AG08395 (cell line): ENCODE data around the gene SNCAIP.

Experiments used
- DNase-seq: peaks from one replicate; pipeline ENCODE4 v3.0.0; 2012; ENCODE audit warnings: mixed read lengths, low spot score

The SNCAIP gene

GRCh38 chr5:122400938-122401337, 88.9 kb downstream of the SNCAIP start:
- DNase-seq: no peak

- no peak for DNase-seq
Measured at GRCh38 chr5:122401976-122402725, 90.1 kb downstream of the SNCAIP start.

DNA sequence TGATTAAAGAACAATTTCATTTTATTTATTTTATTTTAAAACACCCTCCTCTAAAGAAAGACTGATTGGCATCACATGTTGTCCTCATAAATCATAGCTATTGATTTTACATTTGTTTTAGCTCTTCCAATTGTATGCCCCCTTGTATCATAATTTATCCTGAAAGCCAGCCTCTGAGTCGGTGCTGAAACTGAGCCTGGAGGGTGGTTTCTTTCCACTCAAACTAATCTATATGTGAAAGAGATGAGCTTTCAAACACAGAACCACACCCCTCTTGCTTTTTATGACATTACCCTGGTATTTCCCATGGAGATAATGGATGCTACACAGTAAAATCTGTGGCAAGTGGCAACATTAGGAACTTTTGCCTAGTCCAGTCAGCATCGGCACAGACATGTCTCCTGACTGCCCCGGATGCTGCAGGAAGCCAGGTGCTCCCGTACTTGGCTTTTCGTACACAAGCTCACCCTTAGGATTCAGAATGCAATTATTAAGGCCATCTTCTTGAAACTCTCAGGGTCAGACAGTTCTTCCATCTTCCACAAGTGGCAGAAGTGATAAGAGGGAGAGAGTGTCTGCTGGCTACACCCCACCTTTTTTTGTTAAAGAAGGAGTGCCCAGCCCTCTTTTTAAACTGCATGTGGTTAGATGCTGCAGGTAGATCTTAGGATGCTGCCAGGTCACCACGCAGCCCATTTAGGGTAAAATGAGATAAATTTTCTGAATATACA, 91.1 kb downstream of the SNCAIP start:
- DNase-seq: no peak

- DNase-seq: no peak
Measured at GRCh38 chr5:122404018-122404417, 92.0 kb downstream of the SNCAIP start.

- no peak for DNase-seq
Measured at GRCh38 chr5:122404653-122405362, 92.8 kb downstream of the SNCAIP start.

DNA sequence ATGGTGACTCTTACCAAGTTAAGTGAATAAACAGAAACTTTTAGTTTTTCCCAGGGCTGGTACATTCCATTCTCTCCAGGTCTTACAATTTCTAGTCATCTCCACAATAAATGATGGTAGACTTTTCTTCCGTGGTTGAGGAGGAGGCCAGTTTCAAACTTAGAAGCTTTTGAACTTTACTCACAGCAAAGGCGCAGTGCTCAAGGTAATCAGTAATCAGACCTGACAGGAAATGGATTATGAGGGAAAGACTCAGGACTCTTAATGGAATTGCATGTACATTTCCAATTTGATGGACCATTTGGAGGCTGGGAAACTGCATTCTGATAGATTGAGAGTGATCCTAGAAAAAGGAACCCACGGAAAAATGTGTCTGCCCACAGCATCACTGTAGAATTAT, 93.7 kb downstream of the SNCAIP start:
- no peak for DNase-seq

DNA sequence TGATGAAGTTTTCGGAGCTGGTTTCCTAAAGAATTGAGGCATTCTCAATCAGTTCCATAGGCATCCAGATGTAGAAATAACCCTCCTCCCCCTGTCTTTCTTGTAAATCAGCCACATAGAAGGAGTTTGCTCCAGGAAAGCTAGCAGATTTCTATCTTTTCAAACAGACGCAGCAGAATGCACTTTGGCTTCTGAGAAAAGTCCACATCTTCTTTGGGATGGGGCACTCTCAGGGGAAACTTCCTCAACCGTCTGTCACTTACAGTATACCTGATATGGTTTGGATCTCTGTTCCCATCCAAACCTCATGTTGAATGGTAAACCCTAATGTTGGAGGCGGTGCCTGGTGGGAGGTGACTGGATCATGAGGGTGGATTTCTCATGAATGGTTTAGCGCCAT, 94.1 kb downstream of the SNCAIP start:
- DNase-seq: no peak

- DNase-seq: no peak
Measured at GRCh38 chr5:122408592-122409224, 96.7 kb downstream of the SNCAIP start.

GRCh38 chr5:122412966-122413365, 100.9 kb downstream of the SNCAIP start:
- DNase-seq: no peak

- DNase-seq: no peak
Measured at GRCh38 chr5:122413722-122414121, 101.7 kb downstream of the SNCAIP start.

- peak; percentile 74 for DNase-seq
Measured at GRCh38 chr5:122415030-122415800, 103.2 kb downstream of the SNCAIP start.

- no peak for DNase-seq
Measured at GRCh38 chr5:122415801-122416120, 103.7 kb downstream of the SNCAIP start.

GRCh38 chr5:122419142-122419894, 107.3 kb downstream of the SNCAIP start:
- no peak for DNase-seq

DNA sequence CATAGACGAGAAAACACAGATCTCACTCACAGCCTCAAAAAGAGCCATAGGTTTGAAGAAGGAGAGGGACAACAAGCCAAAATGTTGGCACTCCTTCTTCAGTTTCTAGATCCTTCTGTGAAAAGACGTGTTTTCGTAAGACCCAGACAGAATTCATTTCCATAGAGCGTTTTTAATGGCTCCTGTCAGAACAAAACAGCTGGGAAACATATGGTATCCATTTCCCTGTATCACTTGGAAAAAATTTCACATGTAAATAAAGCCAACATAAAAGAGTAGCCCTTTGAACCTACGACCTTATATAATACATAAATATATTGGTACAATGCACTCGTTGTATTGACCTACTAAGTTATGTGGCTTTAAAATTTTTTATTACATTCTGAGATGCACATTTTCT, 108.1 kb downstream of the SNCAIP start:
- no peak for DNase-seq

DNA sequence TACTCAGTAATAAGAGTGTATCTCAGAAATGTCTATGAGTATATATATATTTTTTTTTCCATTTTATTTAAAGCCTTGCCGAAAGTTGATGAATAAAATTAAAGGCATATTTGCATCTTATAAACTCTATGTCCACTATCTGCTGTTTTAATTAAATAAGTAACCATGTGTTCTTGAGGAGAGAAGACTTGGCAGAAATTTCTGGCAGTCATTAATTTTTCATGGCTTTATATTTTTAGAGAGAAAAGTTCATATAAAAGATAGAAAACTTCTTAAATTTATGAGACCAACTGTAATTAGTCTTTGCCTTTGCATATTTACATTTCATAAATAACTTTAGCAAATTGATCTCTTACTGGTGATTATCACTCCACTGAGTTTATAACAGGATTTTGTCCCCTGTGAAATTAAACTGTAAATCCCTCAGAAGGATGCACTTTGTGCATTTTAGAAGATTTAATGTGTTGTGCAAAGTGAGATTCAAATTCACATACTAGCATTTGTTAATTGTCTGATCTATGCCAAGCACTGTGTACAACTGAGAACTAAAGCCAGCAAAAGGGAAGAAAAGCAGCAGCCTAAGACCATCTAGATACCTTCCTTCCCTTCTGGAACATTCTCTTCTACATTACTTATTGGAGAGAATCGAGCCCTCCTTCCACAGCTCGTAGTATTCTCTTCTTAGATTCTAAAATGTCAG, 108.7 kb downstream of the SNCAIP start:
- DNase-seq: no peak

GRCh38 chr5:122421374-122422079, 109.5 kb downstream of the SNCAIP start:
- DNase-seq: no peak

- DNase-seq: no peak
Measured at GRCh38 chr5:122423221-122423620, 111.2 kb downstream of the SNCAIP start.

GRCh38 chr5:122424132-122424531, 112.1 kb downstream of the SNCAIP start:
- no peak for DNase-seq

- no peak for DNase-seq
Measured at GRCh38 chr5:122426301-122426700, 114.3 kb downstream of the SNCAIP start.

GRCh38 chr5:122427621-122428020, 115.6 kb downstream of the SNCAIP start:
- no peak for DNase-seq
